ENCODE data around the gene CS.

- no peak for TF ChIP-seq CTCF (conservative IDR thresholded peaks at IDR 0.05 in 1 of 2, IDR thresholded peaks at IDR 0.05 in 1 of 2; ENCODE audit: extremely low read depth in 1 of 2, insufficient read depth in 1 of 2, low read depth in 1 of 2, low read length in 2 of 2)
- TF ChIP-seq EZH2 (IDR thresholded peaks at IDR 0.05; ENCODE audit: borderline replicate concordance, low read length): no peak
These were observed 25.8 kb downstream of the CS start for GRCh38 chr12:56274299-56274698.
